ENCODE measurements around the gene PUS1. TPM values are rescaled to one million over a fixed set of nuclear protein-coding genes. Genes with fewer than 3 reads are reported as not detected.

The PUS1 gene
- total and polyA plus RNA-seq, 7 experiments from 2014 or later, result 15.0 to 54.9 (median 37.1) TPM

GRCh38 chr12:131927110-131928079 is 1.7 kb upstream of the PUS1 start:
- no peaks in the 10 kb centered on the region for H3K4me1 ChIP-seq (ENCODE audit: control insufficient read depth in 2 of 2, insufficient read depth in 2 of 2, low read length in 2 of 2)
- intact Hi-C loops (cut with micrococcal nuclease), result loop anchor here (2.0 to 5.0 kb wide), 2 partner anchors 35 to 1057 kb away; no protein-coding TSS in a partner anchor
- H3K36me3 ChIP-seq (ENCODE audit: control insufficient read depth in 2 of 3, insufficient read depth in 3 of 3, low read length in 3 of 3), result peaks cover 1 to 16% (median 5%) of the 10 kb centered on the region in 3 experiments
- H3K27ac ChIP-seq (ENCODE audit: low read depth, low read length), result no peak overlapping the region
- H3K27ac Mint-ChIP-seq, result peak overlapping the region in 6 of 9 donors; percentile 61 to 92 (median 78)
- ATAC-seq (no peak), DNase-seq (no peak)
- H3K27me3 ChIP-seq (ENCODE audit: control insufficient read depth in 2 of 2, insufficient read depth in 2 of 2, low read length in 2 of 2), result no peaks in the 10 kb centered on the region
- ChIA-PET POLR2A (interaction anchor here (0.8 to 1.4 kb wide), 4 partner anchors 9 to 119 kb away, joined by 3 to 9 read pairs (median 4); partner anchors contain the start of gene EP400), CTCF (interaction anchor here (1.1 kb wide), 1 partner anchor 258 kb away, joined by 4 read pairs; no protein-coding TSS in a partner anchor)
- no peaks in the 10 kb centered on the region for H3K9me3 Mint-ChIP-seq
- H3K36me3 Mint-ChIP-seq, result peaks cover 0 to 8% (median 3%) of the 10 kb centered on the region in 5 donors
- H3K4me1 Mint-ChIP-seq, result peaks cover 8 to 26% (median 24%) of the 10 kb centered on the region in 7 donors
- H3K27me3 Mint-ChIP-seq, result no peaks in the 10 kb centered on the region
- H3K9me3 ChIP-seq (ENCODE audit: control insufficient read depth in 2 of 3, low read length in 3 of 3), result no peaks in the 10 kb centered on the region
- no peak overlapping the region for H3K4me3 ChIP-seq (ENCODE audit: low read length)
- H3K4me3 Mint-ChIP-seq, result peak overlapping the region; percentile 86 to 100 (median 92)

- Histone ChIP-seq H3K27me3 (ENCODE audit: control insufficient read depth in 2 of 2, insufficient read depth in 2 of 2, low read length in 2 of 2) (no peaks in the 10 kb centered on the region), H3K4me1 (ENCODE audit: control insufficient read depth in 2 of 2, insufficient read depth in 2 of 2, low read length in 2 of 2) (no peaks in the 10 kb centered on the region), H3K9me3 (ENCODE audit: control insufficient read depth in 2 of 3, low read length in 3 of 3) (no peaks in the 10 kb centered on the region), H3K36me3 (ENCODE audit: control insufficient read depth in 2 of 3, insufficient read depth in 3 of 3, low read length in 3 of 3) (peaks cover 6 to 24% (median 7%) of the 10 kb centered on the region in 3 experiments), H3K4me3 (ENCODE audit: low read length) (peak overlapping the region; percentile 75), H3K27ac (ENCODE audit: low read depth, low read length) (peak overlapping the region; percentile 76)
- H3K4me3 Mint-ChIP-seq, result peak overlapping the region; percentile 86 to 100 (median 92)
- ChIA-PET CTCF (interaction anchor here (1.1 kb wide), 1 partner anchor 258 kb away, joined by 4 read pairs; no protein-coding TSS in a partner anchor), POLR2A (interaction anchor here (0.8 to 1.4 kb wide), 3 partner anchors 8 to 120 kb away, joined by 3 to 9 read pairs (median 4); partner anchors contain the start of gene EP400)
- no peak for DNase-seq
- H3K9me3 Mint-ChIP-seq, result no peaks in the 10 kb centered on the region
- no peaks in the 10 kb centered on the region for H3K27me3 Mint-ChIP-seq
- H3K36me3 Mint-ChIP-seq, result peaks cover 0 to 12% (median 8%) of the 10 kb centered on the region in 5 donors
- peaks cover 13 to 28% (median 25%) of the 10 kb centered on the region in 7 donors for H3K4me1 Mint-ChIP-seq
- H3K27ac Mint-ChIP-seq, result peak overlapping the region; percentile 61 to 95 (median 86)
- intact Hi-C loops (cut with micrococcal nuclease), result loop anchor here (2.0 to 5.0 kb wide), 2 partner anchors 34 to 1057 kb away; no protein-coding TSS in a partner anchor
- no peak for ATAC-seq
These were observed 881 bp upstream of the PUS1 start for GRCh38 chr12:131928080-131928710.

- H3K4me3 ChIP-seq (ENCODE audit: low read length), result peak overlapping the region; percentile 74
- DNase-seq (peak in 7 of 9 donors; percentile 30 to 43 (median 38)), ATAC-seq (no peak)
- Mint-ChIP-seq H3K4me1 (peaks cover 13 to 23% (median 20%) of the 10 kb centered on the region in 7 donors), H3K4me3 (peak overlapping the region; percentile 87 to 100 (median 92)), H3K36me3 (peaks cover 6 to 19% (median 16%) of the 10 kb centered on the region in 5 donors), H3K27ac (peak overlapping the region; percentile 67 to 97 (median 86)), H3K9me3 (no peaks in the 10 kb centered on the region), H3K27me3 (no peaks in the 10 kb centered on the region)
- H3K27me3 ChIP-seq (ENCODE audit: control insufficient read depth in 2 of 2, insufficient read depth in 2 of 2, low read length in 2 of 2), result no peaks in the 10 kb centered on the region
- ChIA-PET CTCF (interaction anchor here (0.6 to 1.4 kb wide), 3 partner anchors 19 to 1090 kb away, joined by 3 to 6 read pairs (median 3); no protein-coding TSS in a partner anchor), POLR2A (interaction anchor here (0.6 to 1.9 kb wide), 6 partner anchors 10 to 33 kb away, joined by 3 to 7 read pairs (median 3); partner anchors contain the start of gene EP400)
- no peaks in the 10 kb centered on the region for H3K9me3 ChIP-seq (ENCODE audit: control insufficient read depth in 2 of 3, low read length in 3 of 3)
- H3K4me1 ChIP-seq (ENCODE audit: control insufficient read depth in 2 of 2, insufficient read depth in 2 of 2, low read length in 2 of 2), result no peaks in the 10 kb centered on the region
- H3K36me3 ChIP-seq (ENCODE audit: control insufficient read depth in 2 of 3, insufficient read depth in 3 of 3, low read length in 3 of 3), result peaks cover 6 to 40% (median 9%) of the 10 kb centered on the region in 3 experiments
- H3K27ac ChIP-seq (ENCODE audit: low read depth, low read length), result peak overlapping the region; percentile 89
- intact Hi-C loops (cut with micrococcal nuclease), result loop anchor here (1.0 to 5.0 kb wide), 6 partner anchors 19 to 1059 kb away; partner anchors contain the start of genes EP400 (in 2 of the 2) and ULK1 (in 1 of the 2)
These were observed 743 bp downstream of the PUS1 start for GRCh38 chr12:131929581-131930456.

- ChIA-PET POLR2A (interaction anchor here (0.6 to 1.9 kb wide), 4 partner anchors 10 to 34 kb away, joined by 3 to 7 read pairs (median 5); partner anchors contain the start of gene EP400), CTCF (interaction anchor here (0.7 to 1.4 kb wide), 2 partner anchors 18 to 1091 kb away, joined by 3 read pairs; no protein-coding TSS in a partner anchor)
- no peaks in the 10 kb centered on the region for H3K9me3 Mint-ChIP-seq
- DNase-seq (no peak), ATAC-seq (no peak)
- no peaks in the 10 kb centered on the region for H3K27me3 Mint-ChIP-seq
- Histone ChIP-seq H3K9me3 (ENCODE audit: control insufficient read depth in 2 of 3, low read length in 3 of 3) (no peaks in the 10 kb centered on the region), H3K27ac (ENCODE audit: low read depth, low read length) (peak overlapping the region; percentile 89), H3K36me3 (ENCODE audit: control insufficient read depth in 2 of 3, insufficient read depth in 3 of 3, low read length in 3 of 3) (peaks cover 6 to 43% (median 9%) of the 10 kb centered on the region in 3 experiments), H3K4me3 (ENCODE audit: low read length) (peak overlapping the region; percentile 50), H3K27me3 (ENCODE audit: control insufficient read depth in 2 of 2, insufficient read depth in 2 of 2, low read length in 2 of 2) (no peaks in the 10 kb centered on the region), H3K4me1 (ENCODE audit: control insufficient read depth in 2 of 2, insufficient read depth in 2 of 2, low read length in 2 of 2) (no peaks in the 10 kb centered on the region)
- H3K4me1 Mint-ChIP-seq, result peaks cover 11 to 21% (median 18%) of the 10 kb centered on the region in 7 donors
- H3K36me3 Mint-ChIP-seq, result peaks cover 6 to 19% (median 16%) of the 10 kb centered on the region in 5 donors
- peak overlapping the region; percentile 60 to 88 (median 78) for H3K27ac Mint-ChIP-seq
- intact Hi-C loops (cut with micrococcal nuclease), result no loop called here
- H3K4me3 Mint-ChIP-seq, result peak overlapping the region; percentile 77 to 100 (median 86)
These were observed 1.4 kb downstream of the PUS1 start for GRCh38 chr12:131930510-131930909.

GRCh38 chr12:131933387-131933786 is 4.3 kb downstream of the PUS1 start:
- intact Hi-C loops (cut with micrococcal nuclease), result no loop called here

More at GRCh38 chr12:131933387-131933786, 4.3 kb downstream of the PUS1 start:
- Mint-ChIP-seq H3K4me1 (peaks cover 6 to 17% (median 14%) of the 10 kb centered on the region in 7 donors), H3K36me3 (peaks cover 6 to 28% (median 18%) of the 10 kb centered on the region in 5 donors), H3K27ac (peak overlapping the region in 1 of 9 donors; percentile 2), H3K4me3 (no peak overlapping the region), H3K9me3 (no peaks in the 10 kb centered on the region), H3K27me3 (no peaks in the 10 kb centered on the region)
- no peak overlapping the region for H3K27ac ChIP-seq (ENCODE audit: low read depth, low read length)
- no peak for DNase-seq
- CTCF ChIA-PET, result no interaction called here
- no peaks in the 10 kb centered on the region for H3K27me3 ChIP-seq (ENCODE audit: control insufficient read depth in 2 of 2, insufficient read depth in 2 of 2, low read length in 2 of 2)
- POLR2A ChIA-PET, result no interaction called here
- no peaks in the 10 kb centered on the region for H3K9me3 ChIP-seq (ENCODE audit: control insufficient read depth in 2 of 3, low read length in 3 of 3)
- no peak overlapping the region for H3K4me3 ChIP-seq (ENCODE audit: low read length)
- H3K36me3 ChIP-seq (ENCODE audit: control insufficient read depth in 2 of 3, insufficient read depth in 3 of 3, low read length in 3 of 3), result peaks cover 6 to 50% (median 9%) of the 10 kb centered on the region in 3 experiments
- no peaks in the 10 kb centered on the region for H3K4me1 ChIP-seq (ENCODE audit: control insufficient read depth in 2 of 2, insufficient read depth in 2 of 2, low read length in 2 of 2)
- ATAC-seq, result no peak
